Measurements from ENCODE around the gene FAM156A. TPM values are rescaled to one million over a fixed set of nuclear protein-coding genes. Genes with fewer than 3 reads are reported as not detected.

FAM156A gene, protein sequence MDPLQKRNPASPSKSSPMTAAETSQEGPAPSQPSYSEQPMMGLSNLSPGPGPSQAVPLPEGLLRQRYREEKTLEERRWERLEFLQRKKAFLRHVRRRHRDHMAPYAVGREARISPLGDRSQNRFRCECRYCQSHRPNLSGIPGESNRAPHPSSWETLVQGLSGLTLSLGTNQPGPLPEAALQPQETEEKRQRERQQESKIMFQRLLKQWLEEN
- total RNA-seq = 10.8 and 11.3 TPM in 2 replicates

DNA sequence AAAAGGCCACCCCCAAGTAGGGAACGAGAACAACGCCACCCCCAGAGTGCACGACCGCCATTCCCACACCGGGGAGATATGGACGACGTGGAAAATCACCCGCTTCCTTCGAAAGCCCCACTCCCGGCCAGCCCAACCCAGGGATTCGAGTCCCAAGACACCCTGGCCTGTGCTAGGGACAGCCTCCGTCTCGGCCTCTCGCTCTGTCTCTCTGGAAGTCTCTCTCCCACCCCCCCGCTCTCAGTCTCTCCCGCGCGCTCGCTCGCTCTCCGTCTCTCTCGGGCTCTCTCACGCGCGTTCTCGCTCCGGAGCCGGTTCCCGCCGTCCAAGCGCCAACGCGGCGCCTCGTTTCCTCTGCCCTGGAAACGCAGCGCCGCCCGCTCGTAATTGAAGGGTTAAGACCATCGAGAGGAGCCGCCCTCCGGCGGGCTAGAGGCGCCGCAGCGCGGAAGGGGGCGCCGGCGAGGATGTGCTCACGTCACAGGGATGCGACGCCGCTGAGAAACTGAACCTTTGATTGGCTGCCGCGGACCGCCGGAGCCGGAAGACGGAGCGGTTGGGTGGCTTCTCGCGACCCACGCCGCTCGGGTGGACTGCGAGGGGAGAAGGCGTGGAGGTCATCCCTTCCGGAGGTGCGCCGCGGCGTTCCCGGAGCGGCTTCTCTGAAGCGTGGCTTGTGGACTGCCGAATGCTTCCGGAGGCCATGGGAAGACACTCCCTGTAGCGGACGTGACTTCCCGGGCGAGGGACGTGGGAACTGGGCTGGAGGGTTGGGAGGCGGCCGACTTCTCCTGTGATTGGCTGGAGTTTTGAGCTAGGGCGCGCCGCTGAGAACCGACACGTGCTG, at the start of gene FAM156A:
FAM156A (minus strand) TSS at position 406 of the 847 bp plus-strand sequence. CDS start 9,930 bp downstream, outside the sequence.

Other genes starting within 250 kb of the FAM156A start
- gene SSX2B, start 207.3 kb downstream of the FAM156A start, total RNA-seq = not detected in 2 replicates
- not detected in 2 replicates for gene SPANXN5, start 161.1 kb downstream of the FAM156A start, total RNA-seq
- not detected in 2 replicates for gene XAGE5, start 147.2 kb downstream of the FAM156A start, total RNA-seq
- not detected in 2 replicates for gene XAGE3, start 90.4 kb downstream of the FAM156A start, total RNA-seq
- gene FAM156B, start 61.2 kb downstream of the FAM156A start, total RNA-seq = 17.5 and 18.8 TPM in 2 replicates
- gene GPR173, start 90.3 kb upstream of the FAM156A start, total RNA-seq = 5.8 and 6.3 TPM in 2 replicates
- gene TSPYL2, start 123.8 kb upstream of the FAM156A start, total RNA-seq = 11.9 and 18.7 TPM in 2 replicates
- 8.3 and 12.7 TPM in 2 replicates for gene KANTR, start 135.6 kb upstream of the FAM156A start, total RNA-seq